Activated naive CD8-positive, alpha-beta T cell treated with anti-CD3 and anti-CD28 coated beads for 36 hours (primary cell): ENCODE data around the gene FIBCD1. TPM values are rescaled to one million over a fixed set of nuclear protein-coding genes. Genes with fewer than 3 reads are reported as not detected.

Experiments used
- DNase-seq: peaks from one replicate; pipeline ENCODE4 v3.0.0; 2021
- H3K27ac Mint-ChIP-seq: one replicate; pipeline ENCODE4 v1.8.0; 2022; ENCODE audit warnings: mild to moderate bottlenecking, moderate library complexity, mixed read lengths
- H3K27me3 Mint-ChIP-seq: one replicate; pipeline ENCODE4 v1.8.0; 2022; ENCODE audit warnings: mild to moderate bottlenecking, mixed read lengths
- H3K36me3 Mint-ChIP-seq: one replicate; pipeline ENCODE4 v1.8.0; 2021; ENCODE audit warnings: mild to moderate bottlenecking, mixed read lengths
- H3K4me1 Mint-ChIP-seq: one replicate; pipeline ENCODE4 v1.8.0; 2021; ENCODE audit warnings: mixed read lengths
- H3K4me3 Mint-ChIP-seq: one replicate; pipeline ENCODE4 v1.8.0; 2022; ENCODE audit warnings: mild to moderate bottlenecking, moderate library complexity, mixed read lengths
- H3K9me3 Mint-ChIP-seq: one replicate; pipeline ENCODE4 v1.8.0; 2022; ENCODE audit warnings: mixed read lengths
- total RNA-seq, 2 experiments: library from RNA; stranded (reverse); gene quantifications; one replicate each; pipeline ENCODE4 v1.2.3, GENCODE V29; 2021

The FIBCD1 gene
- total RNA-seq, 2 experiments from 2014 or later, result not detected

- Mint-ChIP-seq H3K27me3 (no peaks in the 10 kb centered on the region), H3K4me3 (no peak overlapping the region), H3K9me3 (no peaks in the 10 kb centered on the region), H3K27ac (no peak overlapping the region), H3K4me1 (peaks cover 1% of the 10 kb centered on the region), H3K36me3 (peaks cover 11% of the 10 kb centered on the region)
- no peak for DNase-seq
Observed at GRCh38 chr9:130885484-130886375, 53.3 kb downstream of the FIBCD1 start.

GRCh38 chr9:130884542-130885483 lies 54.2 kb downstream of the FIBCD1 start:
- Mint-ChIP-seq H3K27ac (no peak overlapping the region), H3K9me3 (no peaks in the 10 kb centered on the region), H3K27me3 (no peaks in the 10 kb centered on the region), H3K36me3 (peaks cover 11% of the 10 kb centered on the region), H3K4me3 (no peak overlapping the region), H3K4me1 (no peaks in the 10 kb centered on the region)
- no peak for DNase-seq

GRCh38 chr9:130884111-130884531 lies 54.9 kb downstream of the FIBCD1 start:
- Mint-ChIP-seq H3K36me3 (peaks cover 15% of the 10 kb centered on the region), H3K4me1 (no peaks in the 10 kb centered on the region), H3K4me3 (no peak overlapping the region), H3K27me3 (no peaks in the 10 kb centered on the region), H3K9me3 (no peaks in the 10 kb centered on the region), H3K27ac (no peak overlapping the region)
- no peak for DNase-seq

- no peak overlapping the region for H3K27ac Mint-ChIP-seq
- DNase-seq, result no peak
- H3K9me3 Mint-ChIP-seq, result no peaks in the 10 kb centered on the region
- H3K4me1 Mint-ChIP-seq, result no peaks in the 10 kb centered on the region
- peaks cover 17% of the 10 kb centered on the region for H3K36me3 Mint-ChIP-seq
- no peak overlapping the region for H3K4me3 Mint-ChIP-seq
- no peaks in the 10 kb centered on the region for H3K27me3 Mint-ChIP-seq
Observed at GRCh38 chr9:130883479-130883878, 55.6 kb downstream of the FIBCD1 start.

- Mint-ChIP-seq H3K36me3 (peaks cover 17% of the 10 kb centered on the region), H3K27ac (no peak overlapping the region), H3K4me3 (no peak overlapping the region), H3K9me3 (no peaks in the 10 kb centered on the region), H3K27me3 (no peaks in the 10 kb centered on the region), H3K4me1 (no peaks in the 10 kb centered on the region)
- no peak for DNase-seq
Observed at GRCh38 chr9:130882696-130883225, 56.3 kb downstream of the FIBCD1 start.

GRCh38 chr9:130881516-130881915 lies 57.5 kb downstream of the FIBCD1 start:
- no peaks in the 10 kb centered on the region for H3K9me3 Mint-ChIP-seq
- peaks cover 16% of the 10 kb centered on the region for H3K36me3 Mint-ChIP-seq
- no peaks in the 10 kb centered on the region for H3K27me3 Mint-ChIP-seq
- DNase-seq, result no peak
- H3K4me1 Mint-ChIP-seq, result no peaks in the 10 kb centered on the region
- H3K27ac Mint-ChIP-seq, result no peak overlapping the region
- H3K4me3 Mint-ChIP-seq, result no peak overlapping the region

GRCh38 chr9:130880599-130881220 lies 58.3 kb downstream of the FIBCD1 start:
- no peaks in the 10 kb centered on the region for H3K4me1 Mint-ChIP-seq
- H3K36me3 Mint-ChIP-seq, result peaks cover 17% of the 10 kb centered on the region
- no peak for DNase-seq
- H3K27me3 Mint-ChIP-seq, result no peaks in the 10 kb centered on the region
- H3K9me3 Mint-ChIP-seq, result no peaks in the 10 kb centered on the region
- H3K27ac Mint-ChIP-seq, result no peak overlapping the region
- H3K4me3 Mint-ChIP-seq, result no peak overlapping the region

GRCh38 chr9:130879863-130880411 lies 59.1 kb downstream of the FIBCD1 start:
- Mint-ChIP-seq H3K9me3 (no peaks in the 10 kb centered on the region), H3K27ac (no peak overlapping the region), H3K36me3 (peaks cover 18% of the 10 kb centered on the region), H3K27me3 (no peaks in the 10 kb centered on the region), H3K4me3 (no peak overlapping the region), H3K4me1 (no peaks in the 10 kb centered on the region)
- no peak for DNase-seq

- Mint-ChIP-seq H3K9me3 (no peaks in the 10 kb centered on the region), H3K4me3 (no peak overlapping the region), H3K27ac (no peak overlapping the region), H3K4me1 (no peaks in the 10 kb centered on the region), H3K27me3 (no peaks in the 10 kb centered on the region), H3K36me3 (peaks cover 20% of the 10 kb centered on the region)
- DNase-seq, result no peak
Observed at GRCh38 chr9:130878295-130878694, 60.8 kb downstream of the FIBCD1 start.

- Mint-ChIP-seq H3K9me3 (no peaks in the 10 kb centered on the region), H3K36me3 (peaks cover 22% of the 10 kb centered on the region), H3K4me1 (no peaks in the 10 kb centered on the region), H3K4me3 (no peak overlapping the region), H3K27ac (no peak overlapping the region), H3K27me3 (no peaks in the 10 kb centered on the region)
- no peak for DNase-seq
Observed at GRCh38 chr9:130877300-130877699, 61.7 kb downstream of the FIBCD1 start.

- Mint-ChIP-seq H3K36me3 (peaks cover 22% of the 10 kb centered on the region), H3K27me3 (no peaks in the 10 kb centered on the region), H3K4me3 (no peak overlapping the region), H3K9me3 (no peaks in the 10 kb centered on the region), H3K4me1 (no peaks in the 10 kb centered on the region), H3K27ac (no peak overlapping the region)
- no peak for DNase-seq
Observed at GRCh38 chr9:130874783-130875182, 64.3 kb downstream of the FIBCD1 start.

- H3K36me3 Mint-ChIP-seq, result peaks cover 17% of the 10 kb centered on the region
- no peak overlapping the region for H3K27ac Mint-ChIP-seq
- no peaks in the 10 kb centered on the region for H3K4me1 Mint-ChIP-seq
- no peaks in the 10 kb centered on the region for H3K9me3 Mint-ChIP-seq
- DNase-seq, result no peak
- no peak overlapping the region for H3K4me3 Mint-ChIP-seq
- H3K27me3 Mint-ChIP-seq, result no peaks in the 10 kb centered on the region
Observed at GRCh38 chr9:130873966-130874365, 65.1 kb downstream of the FIBCD1 start.

- Mint-ChIP-seq H3K4me1 (no peaks in the 10 kb centered on the region), H3K9me3 (no peaks in the 10 kb centered on the region), H3K27me3 (no peaks in the 10 kb centered on the region), H3K27ac (no peak overlapping the region), H3K36me3 (peaks cover 17% of the 10 kb centered on the region), H3K4me3 (no peak overlapping the region)
- no peak for DNase-seq
Observed at GRCh38 chr9:130872912-130873503, 66.0 kb downstream of the FIBCD1 start.

GRCh38 chr9:130872508-130872907 lies 66.5 kb downstream of the FIBCD1 start:
- Mint-ChIP-seq H3K27ac (no peak overlapping the region), H3K9me3 (no peaks in the 10 kb centered on the region), H3K4me3 (no peak overlapping the region), H3K4me1 (no peaks in the 10 kb centered on the region), H3K36me3 (peaks cover 17% of the 10 kb centered on the region), H3K27me3 (no peaks in the 10 kb centered on the region)
- DNase-seq, result no peak
